OCI-LY7 (cell line): ENCODE measurements around the gene EEF1A2.

ENCODE experiments used
- EZH2phosphoT487 ChIP-seq: fragments of 200-600 bp; sonication (generic); IDR thresholded peaks from 2 replicates; pipeline ENCODE4 v1.6.1; 2018; ENCODE audit warnings: low read depth, borderline replicate concordance, mild to moderate bottlenecking, mixed run types, antibody characterized with exemption, low read length, moderate library complexity, mixed read lengths
- TF ChIP-seq, protein P1 (sequence below): fragments of 200-600 bp; sonication (generic); conservative IDR thresholded peaks from 2 replicates; pipeline ENCODE4 v1.5.1; 2014; ENCODE audit warnings: mild to moderate bottlenecking, antibody characterized with exemption, low read length, moderate library complexity, mixed read lengths

GRCh38 chr20:63548542-63548941 lies 49.7 kb upstream of the EEF1A2 start:
- TF ChIP-seq, protein P1, sequence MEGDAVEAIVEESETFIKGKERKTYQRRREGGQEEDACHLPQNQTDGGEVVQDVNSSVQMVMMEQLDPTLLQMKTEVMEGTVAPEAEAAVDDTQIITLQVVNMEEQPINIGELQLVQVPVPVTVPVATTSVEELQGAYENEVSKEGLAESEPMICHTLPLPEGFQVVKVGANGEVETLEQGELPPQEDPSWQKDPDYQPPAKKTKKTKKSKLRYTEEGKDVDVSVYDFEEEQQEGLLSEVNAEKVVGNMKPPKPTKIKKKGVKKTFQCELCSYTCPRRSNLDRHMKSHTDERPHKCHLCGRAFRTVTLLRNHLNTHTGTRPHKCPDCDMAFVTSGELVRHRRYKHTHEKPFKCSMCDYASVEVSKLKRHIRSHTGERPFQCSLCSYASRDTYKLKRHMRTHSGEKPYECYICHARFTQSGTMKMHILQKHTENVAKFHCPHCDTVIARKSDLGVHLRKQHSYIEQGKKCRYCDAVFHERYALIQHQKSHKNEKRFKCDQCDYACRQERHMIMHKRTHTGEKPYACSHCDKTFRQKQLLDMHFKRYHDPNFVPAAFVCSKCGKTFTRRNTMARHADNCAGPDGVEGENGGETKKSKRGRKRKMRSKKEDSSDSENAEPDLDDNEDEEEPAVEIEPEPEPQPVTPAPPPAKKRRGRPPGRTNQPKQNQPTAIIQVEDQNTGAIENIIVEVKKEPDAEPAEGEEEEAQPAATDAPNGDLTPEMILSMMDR = no peak
- TF ChIP-seq EZH2phosphoT487 = no peak
